NCI-H1694 treated with DMSO at 0.1 percent for 48 hours (cell line): ENCODE results near the gene SLC29A1.

Experiments
- DNase-seq: peaks from one replicate; lab custom pipeline; 2025; lab: John Stamatoyannopoulos, UW

SLC29A1 gene

DNA sequence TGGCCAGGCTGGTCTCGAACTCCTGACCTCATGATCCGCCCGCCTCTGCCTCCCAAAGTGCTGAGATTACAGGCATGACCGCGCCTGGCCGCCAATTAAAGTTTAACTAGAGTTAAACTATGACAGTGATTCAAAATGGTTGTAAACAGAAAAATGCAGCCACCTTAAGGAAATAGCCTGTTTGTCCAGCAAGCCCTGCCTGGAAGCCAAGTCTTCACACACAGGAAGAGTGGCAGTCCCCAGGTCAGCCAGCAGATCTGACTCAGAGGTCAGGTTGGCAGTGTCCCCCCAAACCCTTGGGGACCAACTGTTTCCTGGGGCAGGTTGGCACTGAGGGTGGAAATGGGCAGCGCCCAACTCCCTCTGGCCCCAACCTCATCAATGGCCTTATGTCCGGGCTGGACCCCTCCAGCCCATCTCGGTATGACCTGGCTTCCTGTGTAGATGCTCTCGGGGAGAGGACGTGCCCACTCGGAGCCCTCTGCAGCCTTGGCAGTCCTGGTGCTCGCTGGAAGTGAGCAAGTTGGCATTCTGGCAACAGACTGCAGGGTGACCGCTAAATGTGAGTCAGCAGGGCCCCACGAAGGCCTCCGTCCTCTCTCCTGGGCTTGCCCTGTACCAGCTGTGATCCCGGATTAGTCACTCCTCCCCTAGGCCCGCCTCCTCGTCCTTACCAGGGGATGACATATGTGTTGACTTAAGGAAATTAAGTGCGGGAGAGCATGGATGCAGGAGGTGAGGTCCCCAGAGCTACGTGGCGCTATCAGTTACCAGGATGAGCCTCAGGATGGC lies 13.8 kb downstream of the SLC29A1 start:
- peak; percentile 69 for DNase-seq

DNA sequence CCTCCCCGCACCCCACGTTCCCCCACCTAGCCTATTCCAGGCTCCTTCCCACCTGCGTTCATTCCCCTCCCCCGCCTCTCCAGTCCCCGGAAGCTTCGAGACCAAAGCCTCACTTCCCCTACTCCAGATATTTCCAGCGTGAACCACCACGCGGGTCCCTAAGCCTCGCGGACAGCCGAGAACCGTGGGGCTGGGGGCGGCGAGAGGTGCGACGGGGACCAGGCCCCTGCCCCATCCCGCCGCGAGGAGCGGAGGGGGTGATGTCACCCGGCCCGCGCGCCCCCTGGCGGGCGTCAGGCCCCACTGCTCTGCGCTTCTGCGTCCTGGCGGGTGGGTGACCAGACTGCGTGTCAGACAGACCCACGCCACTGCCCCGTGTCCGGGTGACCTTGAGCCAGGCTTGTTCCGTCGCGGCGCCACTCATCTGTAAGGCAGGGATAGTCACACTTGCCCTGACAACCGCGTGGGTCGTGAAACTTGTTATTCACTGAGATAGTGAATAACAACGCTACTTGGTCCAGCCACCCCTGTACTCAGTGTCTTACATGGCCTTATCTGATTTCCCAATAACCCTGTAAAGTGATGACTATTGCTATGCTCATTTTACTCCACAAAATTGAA lies 14.5 kb downstream of the SLC29A1 start:
- peak; percentile 23 for DNase-seq

DNA sequence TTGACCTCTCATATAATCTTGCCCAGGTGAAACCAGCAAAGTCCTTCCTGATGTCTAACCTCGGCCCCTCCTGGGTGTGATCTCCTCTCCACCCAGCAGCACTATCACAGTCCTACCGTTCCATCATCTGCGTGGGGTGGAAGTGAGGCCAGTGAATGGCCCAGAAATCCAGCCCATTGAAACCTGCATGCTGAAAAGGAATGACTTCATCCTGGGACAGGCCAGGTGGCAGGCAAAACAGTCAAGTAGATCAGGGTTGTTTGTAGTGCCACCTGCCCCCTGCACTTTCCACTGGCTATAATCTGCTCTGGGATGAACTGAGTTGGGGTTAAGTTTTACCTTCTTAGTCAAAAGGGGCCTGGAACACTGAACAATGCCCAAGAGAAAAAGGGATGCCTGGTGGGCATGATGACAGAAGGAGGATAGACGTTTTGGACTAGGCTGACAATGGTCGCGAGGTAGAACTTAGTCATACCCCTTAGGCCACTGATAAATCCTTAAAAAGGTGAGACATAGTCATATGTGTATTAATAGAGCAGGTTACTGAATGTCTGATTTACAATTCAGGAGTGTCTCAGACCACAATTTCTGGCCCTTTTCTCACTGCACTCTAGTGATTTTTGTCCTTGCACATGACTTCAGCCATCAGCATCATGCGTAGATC lies 15.4 kb downstream of the SLC29A1 start:
- no peak for DNase-seq

DNA sequence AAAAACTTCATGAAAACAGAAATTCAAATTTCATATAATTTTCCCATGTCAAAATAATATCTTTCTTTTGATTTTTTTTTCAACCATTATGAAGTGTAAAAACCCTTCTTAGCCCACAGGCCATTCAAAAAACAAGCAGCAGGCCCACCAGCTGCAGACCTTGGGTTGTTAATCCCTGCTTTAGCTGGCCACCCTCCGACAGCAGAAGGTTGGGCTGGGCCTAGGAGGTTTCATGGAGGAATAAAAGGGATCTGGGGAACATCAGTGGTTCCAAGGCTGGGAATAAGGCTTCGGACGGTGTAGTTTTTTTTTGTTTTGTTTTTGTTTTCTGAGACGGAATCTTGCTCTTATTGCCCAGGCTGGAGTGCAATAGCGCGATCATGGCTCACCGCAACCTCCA lies 19.9 kb downstream of the SLC29A1 start:
- DNase-seq, result no peak

DNA sequence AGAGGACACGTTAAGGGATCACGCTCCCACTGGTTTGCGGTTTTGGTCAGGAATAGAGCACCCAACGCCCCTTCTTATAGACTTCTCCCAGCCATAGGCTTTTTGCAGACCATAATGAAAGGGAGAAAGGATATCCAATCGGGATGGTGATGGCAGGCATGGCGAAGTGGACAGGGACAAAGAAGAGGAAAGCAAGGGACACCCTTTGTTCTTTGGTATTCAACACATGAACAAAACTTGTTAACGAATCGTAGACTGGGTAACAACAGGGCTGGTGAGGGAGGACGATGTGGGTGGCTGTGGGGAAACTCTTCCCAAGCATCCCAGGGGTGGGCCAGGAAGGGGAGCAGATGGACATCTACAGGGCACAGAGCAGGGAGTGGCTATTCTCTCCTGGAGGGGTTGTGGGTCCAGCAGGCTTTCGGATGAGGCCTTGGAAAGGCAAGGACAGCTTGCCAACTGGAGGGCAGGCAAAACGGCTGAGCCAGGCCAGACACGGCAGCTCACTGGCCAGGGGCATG lies 22.1 kb downstream of the SLC29A1 start:
- no peak for DNase-seq

DNA sequence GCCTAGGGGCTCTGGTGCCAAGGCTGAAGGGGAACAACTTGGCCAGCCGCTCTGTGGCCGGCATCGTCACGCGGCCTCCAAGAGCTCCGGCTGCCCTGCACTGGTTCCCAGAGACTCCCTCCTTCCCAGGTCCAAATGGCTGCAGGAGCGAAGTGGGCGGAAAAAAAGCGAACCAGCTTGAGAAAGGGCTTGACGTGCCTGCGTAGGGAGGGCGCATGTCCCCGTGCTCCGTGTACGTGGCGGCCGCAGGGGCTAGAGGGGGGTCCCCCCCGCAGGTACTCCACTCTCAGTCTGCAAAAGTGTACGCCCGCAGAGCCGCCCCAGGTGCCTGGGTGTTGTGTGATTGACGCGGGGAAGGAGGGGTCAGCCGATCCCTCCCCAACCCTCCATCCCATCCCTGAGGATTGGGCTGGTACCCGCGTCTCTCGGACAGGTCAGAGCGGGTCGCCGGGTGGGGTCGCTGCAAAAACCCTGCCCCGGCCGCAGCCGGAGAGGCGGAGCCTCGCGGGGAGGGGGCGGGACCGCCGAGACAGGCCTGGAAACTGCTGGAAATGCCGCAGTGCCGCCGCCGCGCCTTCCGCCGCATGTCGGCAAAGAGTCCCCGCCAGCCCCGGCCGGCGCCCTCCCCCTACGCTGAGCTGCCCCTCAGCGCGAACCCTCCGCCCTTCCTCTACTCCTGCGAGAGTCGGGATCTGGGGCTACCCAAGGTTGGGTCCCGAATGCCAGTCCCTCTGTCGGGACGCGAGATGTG lies 22.7 kb downstream of the SLC29A1 start:
- peak; percentile 26 for DNase-seq

DNA sequence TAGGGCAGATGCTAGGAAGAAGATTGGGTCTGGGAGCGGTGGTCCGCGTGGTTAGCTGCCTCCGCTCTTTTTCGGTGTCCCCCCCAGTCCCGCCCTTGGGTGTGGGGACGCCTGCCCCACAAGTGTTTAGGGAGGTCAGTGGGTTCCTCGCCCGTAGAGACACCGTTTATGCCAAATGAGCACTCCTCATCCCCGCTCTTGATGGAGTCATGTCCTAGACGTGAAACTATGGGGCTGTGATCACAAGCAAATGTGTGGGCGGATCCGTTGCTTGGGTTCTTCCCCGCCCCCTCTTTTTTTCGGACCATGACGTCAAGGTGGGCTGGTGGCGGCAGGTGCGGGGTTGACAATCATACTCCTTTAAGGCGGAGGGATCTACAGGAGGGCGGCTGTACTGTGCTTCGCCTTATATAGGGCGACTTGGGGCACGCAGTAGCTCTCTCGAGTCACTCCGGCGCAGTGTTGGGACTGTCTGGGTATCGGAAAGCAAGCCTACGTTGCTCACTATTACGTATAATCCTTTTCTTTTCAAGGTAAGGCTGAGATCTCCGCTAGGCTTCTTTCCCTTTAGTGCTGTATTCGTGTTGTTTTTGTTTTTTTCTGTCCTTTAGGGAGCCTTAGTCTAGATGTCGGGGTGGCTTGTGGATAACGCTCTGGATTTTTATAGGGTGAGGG lies 23.4 kb downstream of the SLC29A1 start, which contains the start of gene HSP90AB1:
Gene HSP90AB1 (plus strand): TSS at position 439 of the 675 bp plus-strand sequence. CDS start 1,529 bp downstream, outside the sequence.
- peak; percentile 89 for DNase-seq

DNA sequence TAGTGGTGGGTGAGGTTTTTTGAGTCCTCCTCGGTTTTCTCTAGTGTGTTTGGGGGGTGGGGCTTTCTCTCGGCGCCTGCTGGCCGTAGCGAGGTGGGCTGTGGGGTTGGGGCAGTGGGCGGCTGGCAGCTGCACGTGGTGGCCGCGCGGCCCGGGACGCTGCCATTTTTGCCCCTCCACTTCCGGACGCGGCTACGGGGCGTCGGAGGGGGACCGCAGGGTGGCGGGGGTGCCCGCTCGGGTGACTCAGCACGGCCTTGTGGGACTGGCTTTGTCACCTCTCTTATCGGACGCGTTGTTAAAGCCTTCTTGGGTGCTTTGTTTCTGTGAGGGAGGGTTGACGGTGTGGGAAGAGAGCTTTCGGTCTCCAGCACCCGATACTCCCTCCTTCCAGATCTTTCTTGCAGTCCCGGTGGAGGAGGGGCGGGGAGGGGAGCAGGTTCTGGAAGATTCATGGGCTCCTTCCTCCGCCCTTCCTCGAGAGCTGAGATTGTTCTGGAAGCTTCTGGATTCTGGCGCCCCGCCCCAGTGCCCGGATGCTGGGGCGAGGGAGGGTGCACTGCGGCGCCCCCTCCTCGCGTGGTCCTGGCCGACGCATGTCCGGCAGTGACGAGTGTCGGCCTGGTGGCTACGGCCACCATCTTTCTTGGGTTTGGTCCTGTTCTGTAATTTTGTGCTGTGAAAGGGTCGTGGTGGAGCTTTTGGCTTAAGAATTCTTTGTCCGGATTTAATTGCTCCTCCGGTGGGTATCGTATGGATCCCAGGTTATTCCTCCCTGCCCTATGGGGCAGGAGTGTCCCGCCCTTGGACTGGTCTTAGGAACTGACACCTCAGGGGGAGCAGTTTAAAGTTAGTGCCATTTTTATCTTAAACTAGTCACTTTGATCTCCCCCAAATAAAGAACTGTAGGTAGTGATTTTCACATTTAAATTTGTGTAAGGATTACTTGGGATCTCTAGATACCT lies 24.2 kb downstream of the SLC29A1 start:
- DNase-seq, result no peak

DNA sequence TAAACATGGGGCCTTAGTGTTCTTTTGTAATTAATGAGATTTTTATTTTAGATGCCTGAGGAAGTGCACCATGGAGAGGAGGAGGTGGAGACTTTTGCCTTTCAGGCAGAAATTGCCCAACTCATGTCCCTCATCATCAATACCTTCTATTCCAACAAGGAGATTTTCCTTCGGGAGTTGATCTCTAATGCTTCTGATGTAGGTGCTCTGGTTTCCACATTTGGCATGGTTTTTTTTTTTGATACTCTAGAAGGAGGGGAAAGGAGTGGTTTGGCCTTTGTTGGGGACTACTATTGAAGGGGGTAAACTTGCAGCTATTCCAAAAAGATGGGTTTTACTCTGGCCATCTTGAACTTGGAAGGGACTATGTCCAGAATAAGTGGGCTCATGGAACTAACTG lies 25.2 kb downstream of the SLC29A1 start:
- no peak for DNase-seq

DNA sequence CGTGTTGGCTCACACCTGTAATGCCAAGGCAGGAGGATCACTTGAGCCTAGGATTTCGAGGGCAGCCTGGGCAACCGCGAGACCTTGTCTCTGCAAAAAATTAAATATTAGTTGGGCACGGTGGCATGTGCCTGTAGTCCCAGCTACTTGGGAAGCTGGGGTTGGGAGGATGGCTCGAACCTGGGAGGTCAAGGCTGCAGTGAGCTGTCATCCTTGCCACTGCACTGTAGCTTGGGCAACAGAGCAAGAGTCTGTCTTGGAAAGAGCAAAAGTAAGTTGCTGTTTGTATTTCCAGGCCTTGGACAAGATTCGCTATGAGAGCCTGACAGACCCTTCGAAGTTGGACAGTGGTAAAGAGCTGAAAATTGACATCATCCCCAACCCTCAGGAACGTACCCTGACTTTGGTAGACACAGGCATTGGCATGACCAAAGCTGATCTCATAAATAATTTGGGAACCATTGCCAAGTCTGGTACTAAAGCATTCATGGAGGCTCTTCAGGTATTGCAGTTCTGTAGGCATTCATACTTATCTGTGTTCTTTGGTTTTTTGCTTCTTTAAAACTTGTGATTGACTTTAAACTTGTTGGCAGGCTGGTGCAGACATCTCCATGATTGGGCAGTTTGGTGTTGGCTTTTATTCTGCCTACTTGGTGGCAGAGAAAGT lies 25.8 kb downstream of the SLC29A1 start:
- no peak for DNase-seq

DNA sequence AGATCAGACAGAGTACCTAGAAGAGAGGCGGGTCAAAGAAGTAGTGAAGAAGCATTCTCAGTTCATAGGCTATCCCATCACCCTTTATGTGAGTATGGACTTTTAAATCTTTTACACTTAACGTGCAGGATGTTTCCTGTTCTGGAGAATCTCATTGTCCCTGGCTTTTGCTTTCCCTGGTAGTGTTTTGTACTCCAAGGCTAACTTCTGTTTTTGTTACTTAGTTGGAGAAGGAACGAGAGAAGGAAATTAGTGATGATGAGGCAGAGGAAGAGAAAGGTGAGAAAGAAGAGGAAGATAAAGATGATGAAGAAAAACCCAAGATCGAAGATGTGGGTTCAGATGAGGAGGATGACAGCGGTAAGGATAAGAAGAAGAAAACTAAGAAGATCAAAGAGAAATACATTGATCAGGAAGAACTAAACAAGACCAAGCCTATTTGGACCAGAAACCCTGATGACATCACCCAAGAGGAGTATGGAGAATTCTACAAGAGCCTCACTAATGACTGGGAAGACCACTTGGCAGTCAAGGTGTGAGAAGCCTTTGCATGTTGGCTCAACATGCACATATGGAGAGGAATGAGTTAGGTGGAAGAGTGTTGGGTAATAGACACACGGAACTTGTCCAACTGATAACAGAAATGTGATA lies 26.8 kb downstream of the SLC29A1 start:
- DNase-seq, result no peak

DNA sequence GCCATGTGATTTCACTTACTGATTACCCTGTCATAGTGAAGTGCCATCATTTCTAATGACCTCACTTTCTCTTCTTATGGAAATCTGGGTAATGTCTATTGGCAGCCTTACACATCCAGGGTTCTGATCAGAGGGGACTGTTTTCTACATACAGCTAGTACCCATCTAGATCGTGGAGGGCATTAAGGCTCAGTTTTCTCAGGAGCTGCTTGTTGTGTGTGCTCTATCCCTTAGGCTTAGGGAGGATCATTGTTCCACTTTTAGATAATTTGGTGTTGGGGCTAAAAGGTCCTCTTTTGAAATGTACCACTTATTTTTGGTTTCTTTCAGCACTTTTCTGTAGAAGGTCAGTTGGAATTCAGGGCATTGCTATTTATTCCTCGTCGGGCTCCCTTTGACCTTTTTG lies 27.3 kb downstream of the SLC29A1 start:
- DNase-seq, result no peak

DNA sequence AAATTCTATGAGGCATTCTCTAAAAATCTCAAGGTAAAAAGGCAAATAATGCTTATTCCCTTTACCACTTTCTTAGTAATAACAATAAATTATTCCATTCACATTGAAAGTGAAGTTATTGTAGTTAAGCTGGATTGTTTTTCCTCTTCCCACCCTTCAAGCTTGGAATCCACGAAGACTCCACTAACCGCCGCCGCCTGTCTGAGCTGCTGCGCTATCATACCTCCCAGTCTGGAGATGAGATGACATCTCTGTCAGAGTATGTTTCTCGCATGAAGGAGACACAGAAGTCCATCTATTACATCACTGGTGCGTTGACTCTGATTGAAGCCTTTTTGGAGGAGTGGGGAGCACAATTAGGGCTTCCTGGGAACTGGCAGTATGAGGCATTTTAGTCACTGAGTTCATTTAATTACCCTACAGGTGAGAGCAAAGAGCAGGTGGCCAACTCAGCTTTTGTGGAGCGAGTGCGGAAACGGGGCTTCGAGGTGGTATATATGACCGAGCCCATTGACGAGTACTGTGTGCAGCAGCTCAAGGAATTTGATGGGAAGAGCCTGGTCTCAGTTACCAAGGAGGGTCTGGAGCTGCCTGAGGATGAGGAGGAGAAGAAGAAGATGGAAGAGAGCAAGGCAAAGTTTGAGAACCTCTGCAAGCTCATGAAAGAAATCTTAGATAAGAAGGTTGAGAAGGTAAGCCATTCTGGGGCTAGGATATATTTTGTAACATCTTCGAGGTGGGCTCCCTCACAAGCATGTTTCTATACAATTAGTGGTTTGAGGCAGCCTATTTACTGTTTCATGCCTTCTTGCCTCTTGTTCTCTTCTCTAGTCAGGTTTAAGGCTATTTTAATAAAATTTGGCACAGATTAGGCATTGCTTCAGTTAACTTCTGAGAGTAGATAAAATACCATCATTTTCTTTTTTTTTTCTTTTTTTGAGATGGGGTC lies 28.5 kb downstream of the SLC29A1 start:
- no peak for DNase-seq

DNA sequence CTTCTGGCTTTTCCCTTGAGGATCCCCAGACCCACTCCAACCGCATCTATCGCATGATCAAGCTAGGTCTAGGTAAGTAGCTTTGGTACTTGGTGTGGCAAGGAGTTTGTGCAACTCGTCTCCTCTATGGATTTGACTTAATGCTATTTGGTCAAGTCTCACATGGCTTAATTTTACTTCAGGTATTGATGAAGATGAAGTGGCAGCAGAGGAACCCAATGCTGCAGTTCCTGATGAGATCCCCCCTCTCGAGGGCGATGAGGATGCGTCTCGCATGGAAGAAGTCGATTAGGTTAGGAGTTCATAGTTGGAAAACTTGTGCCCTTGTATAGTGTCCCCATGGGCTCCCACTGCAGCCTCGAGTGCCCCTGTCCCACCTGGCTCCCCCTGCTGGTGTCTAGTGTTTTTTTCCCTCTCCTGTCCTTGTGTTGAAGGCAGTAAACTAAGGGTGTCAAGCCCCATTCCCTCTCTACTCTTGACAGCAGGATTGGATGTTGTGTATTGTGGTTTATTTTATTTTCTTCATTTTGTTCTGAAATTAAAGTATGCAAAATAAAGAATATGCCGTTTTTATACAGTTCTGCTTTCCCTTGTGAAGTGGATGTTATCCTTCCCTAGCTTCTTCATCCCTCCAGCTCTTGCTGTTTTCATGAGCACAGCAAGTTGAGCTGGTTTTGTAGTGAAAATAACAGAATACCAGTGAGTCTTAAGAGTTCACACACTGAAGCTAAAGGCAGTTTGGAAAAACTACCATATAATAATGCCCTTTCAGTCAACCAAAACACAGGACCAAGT lies 30.1 kb downstream of the SLC29A1 start:
- DNase-seq, result no peak

DNA sequence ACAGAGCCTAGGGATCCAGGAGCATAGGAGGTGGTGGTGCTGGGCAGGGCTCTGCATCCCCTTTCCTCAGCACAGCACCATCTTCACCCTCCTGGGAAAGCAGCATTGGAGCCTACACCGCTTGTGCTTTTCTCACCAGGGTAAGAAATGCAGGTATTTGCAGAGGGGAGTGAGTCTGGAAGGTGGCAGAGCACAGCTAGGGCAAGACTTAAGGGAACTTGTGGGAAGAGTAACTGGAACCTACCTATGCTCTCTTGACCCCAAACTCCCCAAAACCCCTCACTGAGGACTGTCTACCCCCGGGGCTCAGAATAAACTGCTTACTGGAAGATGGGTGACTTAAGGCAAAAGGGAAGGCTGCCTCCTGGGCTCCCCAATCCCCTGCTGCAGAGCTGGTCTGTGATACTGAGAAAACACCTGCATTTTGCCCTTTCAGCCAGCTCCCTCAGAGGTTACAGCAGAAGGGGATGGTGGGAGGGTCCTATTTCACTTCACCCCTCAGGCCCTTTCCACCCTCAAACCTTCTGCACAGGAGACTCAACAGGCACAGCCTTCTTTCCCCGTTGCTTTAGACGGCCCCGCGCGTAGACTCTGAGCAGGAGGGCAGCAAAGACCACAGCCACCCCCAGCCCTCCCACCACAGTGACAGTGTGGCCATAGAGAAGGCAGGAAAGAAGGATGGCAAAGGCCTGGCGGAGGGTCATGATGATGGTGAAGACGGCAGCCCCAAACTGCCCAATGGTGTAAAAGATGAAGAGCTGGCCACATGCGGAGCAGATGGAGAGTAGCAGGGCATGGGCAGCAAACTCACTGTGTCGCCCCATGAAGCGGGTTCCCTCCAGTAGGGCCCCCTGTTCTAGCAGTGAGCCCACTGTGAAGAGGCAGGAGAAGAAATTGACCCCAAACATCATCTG lies 31.1 kb downstream of the SLC29A1 start:
- DNase-seq, result no peak
